ENCODE measurements around the gene KCNH5.

The KCNH5 gene

GRCh38 chr14:62743118-62743517, 302.1 kb downstream of the KCNH5 start:
- no peak for DNase-seq

- DNase-seq: no peak
These were observed 305.6 kb downstream of the KCNH5 start for GRCh38 chr14:62739647-62740046.

GRCh38 chr14:62736048-62737043, 308.9 kb downstream of the KCNH5 start:
- no peak for DNase-seq

GRCh38 chr14:62734831-62735230, 310.4 kb downstream of the KCNH5 start:
- no peak for DNase-seq

- DNase-seq: no peak
These were observed 322.9 kb downstream of the KCNH5 start for GRCh38 chr14:62722406-62722805.

- no peak for DNase-seq
These were observed 326.6 kb downstream of the KCNH5 start for GRCh38 chr14:62718629-62719028.

GRCh38 chr14:62711351-62712023, 333.8 kb downstream of the KCNH5 start:
- DNase-seq: no peak

- DNase-seq: no peak
These were observed 334.4 kb downstream of the KCNH5 start for GRCh38 chr14:62710811-62711210.

- DNase-seq: no peak
These were observed 335.5 kb downstream of the KCNH5 start for GRCh38 chr14:62709773-62710172.

GRCh38 chr14:62706217-62706616, 339.0 kb downstream of the KCNH5 start:
- DNase-seq: no peak

- DNase-seq: no peak
These were observed 347.8 kb downstream of the KCNH5 start for GRCh38 chr14:62697461-62697860.

- DNase-seq: no peak
These were observed 348.3 kb downstream of the KCNH5 start for GRCh38 chr14:62696929-62697328.

- no peak for DNase-seq
These were observed 348.8 kb downstream of the KCNH5 start for GRCh38 chr14:62696331-62696924.

GRCh38 chr14:62694075-62694474, 351.2 kb downstream of the KCNH5 start:
- DNase-seq: no peak

GRCh38 chr14:62692490-62693106, 352.7 kb downstream of the KCNH5 start:
- no peak for DNase-seq

GRCh38 chr14:62691647-62692489, 353.4 kb downstream of the KCNH5 start:
- no peak for DNase-seq

- DNase-seq: no peak
These were observed 355.5 kb downstream of the KCNH5 start for GRCh38 chr14:62689733-62690132.

- no peak for DNase-seq
These were observed 357.4 kb downstream of the KCNH5 start for GRCh38 chr14:62687818-62688217.

GRCh38 chr14:62684376-62684775, 360.9 kb downstream of the KCNH5 start:
- no peak for DNase-seq

- DNase-seq: no peak
These were observed 363.1 kb downstream of the KCNH5 start for GRCh38 chr14:62682208-62682607.

GRCh38 chr14:62674563-62675237, 370.6 kb downstream of the KCNH5 start:
- DNase-seq: no peak
